ENCODE data around the gene ABI1.

ABI1 gene

GRCh38 chr10:26844396-26844975 lies 16.3 kb downstream of the ABI1 start:
- no peak overlapping the region for H3K4me3 ChIP-seq (replicated peaks in 1 of 2; ENCODE audit: low read depth in 2 of 2, low read length in 2 of 2)
- TF ChIP-seq, protein P1, sequence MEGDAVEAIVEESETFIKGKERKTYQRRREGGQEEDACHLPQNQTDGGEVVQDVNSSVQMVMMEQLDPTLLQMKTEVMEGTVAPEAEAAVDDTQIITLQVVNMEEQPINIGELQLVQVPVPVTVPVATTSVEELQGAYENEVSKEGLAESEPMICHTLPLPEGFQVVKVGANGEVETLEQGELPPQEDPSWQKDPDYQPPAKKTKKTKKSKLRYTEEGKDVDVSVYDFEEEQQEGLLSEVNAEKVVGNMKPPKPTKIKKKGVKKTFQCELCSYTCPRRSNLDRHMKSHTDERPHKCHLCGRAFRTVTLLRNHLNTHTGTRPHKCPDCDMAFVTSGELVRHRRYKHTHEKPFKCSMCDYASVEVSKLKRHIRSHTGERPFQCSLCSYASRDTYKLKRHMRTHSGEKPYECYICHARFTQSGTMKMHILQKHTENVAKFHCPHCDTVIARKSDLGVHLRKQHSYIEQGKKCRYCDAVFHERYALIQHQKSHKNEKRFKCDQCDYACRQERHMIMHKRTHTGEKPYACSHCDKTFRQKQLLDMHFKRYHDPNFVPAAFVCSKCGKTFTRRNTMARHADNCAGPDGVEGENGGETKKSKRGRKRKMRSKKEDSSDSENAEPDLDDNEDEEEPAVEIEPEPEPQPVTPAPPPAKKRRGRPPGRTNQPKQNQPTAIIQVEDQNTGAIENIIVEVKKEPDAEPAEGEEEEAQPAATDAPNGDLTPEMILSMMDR (IDR thresholded peaks at IDR 0.05; ENCODE audit: low read depth, low read length): no peak
- no peak for DNase-seq (ENCODE audit: low read depth in 2 of 2)

- TF ChIP-seq, protein P1 (IDR thresholded peaks at IDR 0.05; ENCODE audit: low read depth, low read length): no peak
- no peak for DNase-seq (ENCODE audit: low read depth in 2 of 2)
- no peak overlapping the region for H3K4me3 ChIP-seq (replicated peaks in 1 of 2; ENCODE audit: low read depth in 2 of 2, low read length in 2 of 2)
These were observed 17.0 kb downstream of the ABI1 start for GRCh38 chr10:26843736-26844135.

DNA sequence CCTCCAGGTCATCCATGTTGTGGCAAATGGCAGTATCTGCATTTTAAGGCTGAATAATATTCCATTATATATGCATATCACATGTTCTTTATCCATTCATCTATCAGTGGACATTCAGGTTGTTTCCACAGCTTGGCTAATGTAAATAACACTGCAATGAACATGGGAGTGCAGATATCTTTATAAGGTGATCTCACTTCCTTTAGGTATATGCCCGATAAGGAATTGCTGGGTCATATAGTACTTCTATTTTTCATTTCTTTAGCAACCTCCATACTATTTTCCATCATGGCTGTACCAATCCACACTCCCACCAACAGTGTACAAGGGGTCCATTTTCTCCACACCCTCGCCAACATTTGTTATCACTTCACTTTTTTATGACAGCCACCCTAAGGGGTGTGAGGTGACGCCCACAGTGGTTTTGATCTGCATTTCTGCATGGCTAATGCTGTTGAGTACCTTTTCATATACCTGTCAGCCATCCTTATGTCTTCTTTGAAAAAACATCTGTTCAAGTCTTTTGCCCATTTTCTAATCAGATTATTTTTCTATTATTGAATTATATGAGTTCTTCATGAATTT lies 18.9 kb downstream of the ABI1 start:
- TF ChIP-seq, protein P1 (IDR thresholded peaks at IDR 0.05; ENCODE audit: low read depth, low read length): no peak
- no peak overlapping the region for H3K4me3 ChIP-seq (replicated peaks in 1 of 2; ENCODE audit: low read depth in 2 of 2, low read length in 2 of 2)
- no peak for DNase-seq (ENCODE audit: low read depth in 2 of 2)

- TF ChIP-seq, protein P1 (IDR thresholded peaks at IDR 0.05; ENCODE audit: low read depth, low read length): no peak
- DNase-seq (ENCODE audit: low read depth in 2 of 2): peak in 1 of 2 donors; percentile 18
- no peak overlapping the region for H3K4me3 ChIP-seq (replicated peaks in 1 of 2; ENCODE audit: low read depth in 2 of 2, low read length in 2 of 2)
These were observed 19.6 kb downstream of the ABI1 start for GRCh38 chr10:26840938-26841732.

DNA sequence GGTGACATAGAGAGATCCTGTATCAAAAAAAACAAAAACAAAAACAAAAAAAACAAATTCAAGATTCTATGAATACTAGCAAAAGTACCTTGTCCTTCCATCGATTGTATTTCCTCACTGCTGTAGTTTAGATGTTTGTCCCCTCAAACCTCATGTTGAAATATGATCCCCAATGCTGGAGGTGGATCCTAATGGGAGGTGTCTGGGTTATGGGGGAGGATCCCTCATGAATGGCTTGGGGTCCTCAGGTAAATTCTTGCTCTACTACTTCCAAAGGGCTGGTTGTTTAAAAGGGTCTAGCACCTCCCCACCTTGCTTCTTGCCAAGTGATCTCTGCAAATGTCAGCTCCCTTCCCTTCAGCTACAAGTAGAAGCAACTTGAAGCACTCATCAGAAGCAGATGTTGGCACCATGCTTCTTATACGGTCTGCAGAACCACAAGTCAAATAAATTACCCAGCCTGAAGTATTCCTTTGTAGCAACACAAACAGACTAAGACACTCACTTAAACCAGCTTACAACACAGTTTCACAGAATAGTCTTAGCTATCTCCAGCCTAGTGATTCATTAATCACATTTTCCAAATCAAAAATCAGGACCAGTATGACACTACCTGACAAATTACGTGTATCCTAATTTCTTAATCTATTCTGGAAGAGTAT lies 20.7 kb downstream of the ABI1 start:
- TF ChIP-seq, protein P1 (IDR thresholded peaks at IDR 0.05; ENCODE audit: low read depth, low read length): no peak
- DNase-seq (ENCODE audit: low read depth in 2 of 2): no peak
- H3K4me3 ChIP-seq (replicated peaks in 1 of 2; ENCODE audit: low read depth in 2 of 2, low read length in 2 of 2): no peak overlapping the region

GRCh38 chr10:26837139-26837538 lies 23.6 kb downstream of the ABI1 start:
- TF ChIP-seq, protein P1 (IDR thresholded peaks at IDR 0.05; ENCODE audit: low read depth, low read length): no peak
- no peak for DNase-seq (ENCODE audit: low read depth in 2 of 2)
- H3K4me3 ChIP-seq (replicated peaks in 1 of 2; ENCODE audit: low read depth in 2 of 2, low read length in 2 of 2): no peak overlapping the region
